Activated CD4-positive, alpha-beta T cell treated with anti-CD3 and anti-CD28 coated beads, Interleukin-2, amount 10 ng/mL, durations not matched to agents 24 days and 14 days (primary cell): Measurements from ENCODE around the gene WDR70. TPM values are rescaled to one million over a fixed set of nuclear protein-coding genes. Genes with fewer than 3 reads are reported as not detected.
"Not testable (repeated sequence)": the region's sequence is repeated elsewhere in the genome, so short reads cannot be mapped to it uniquely, and the experiment has no call there.

ENCODE experiments used
- DNase-seq: peaks from one replicate; pipeline ENCODE4 v3.0.0; 2022
- H3K27ac Mint-ChIP-seq: one replicate; pipeline ENCODE4 v1.8.0; 2022; ENCODE audit warnings: mild to moderate bottlenecking, mixed read lengths
- H3K27me3 Mint-ChIP-seq: one replicate; pipeline ENCODE4 v1.8.0; 2022; ENCODE audit warnings: mixed read lengths
- H3K36me3 Mint-ChIP-seq: one replicate; pipeline ENCODE4 v1.8.0; 2022; ENCODE audit warnings: low read depth, mild to moderate bottlenecking, mixed read lengths
- H3K4me1 Mint-ChIP-seq: one replicate; pipeline ENCODE4 v1.8.0; 2021; ENCODE audit warnings: mixed read lengths
- H3K4me3 Mint-ChIP-seq: one replicate; pipeline ENCODE4 v1.8.0; 2022; ENCODE audit warnings: mild to moderate bottlenecking, moderate library complexity, mixed read lengths
- H3K9me3 Mint-ChIP-seq: one replicate; pipeline ENCODE4 v1.8.0; 2021; ENCODE audit warnings: mixed read lengths
- intact Hi-C: fragments of 100-400 bp; cut with micrococcal nuclease; formaldehyde crosslinking; loops from one replicate; pipeline ENCODE4 v1.15.1; 2023
- total RNA-seq: library from RNA; stranded (reverse); gene quantifications from 2 replicates; pipeline ENCODE4 v1.2.3, GENCODE V29; 2022

Gene WDR70
- 45.0 and 48.9 TPM in 2 replicates for total RNA-seq

- intact Hi-C loops: loop anchor here (1.0 kb wide), 1 partner anchor 8 kb away; the partner anchor contains the start of gene NUP155
- Mint-ChIP-seq H3K27ac (peak within 1 kb of the TSS; percentile 82), H3K4me3 (peak within 1 kb of the TSS; percentile 97), H3K36me3 (peaks cover 17% of the 10 kb centered on the region)
- not testable (repeated sequence) for H3K9me3 Mint-ChIP-seq, H3K4me1 Mint-ChIP-seq, H3K27me3 Mint-ChIP-seq
- peak; percentile 94 for DNase-seq
These were observed at the start of gene WDR70 for GRCh38 chr5:37379100-37379628. Gene WDR70 (plus strand): TSS chr5:37379318. CDS start chr5:37379368, 50 bp downstream.

GRCh38 chr5:37334754-37335153 lies 44.4 kb upstream of the WDR70 start:
- intact Hi-C loops, H3K27ac Mint-ChIP-seq, H3K4me1 Mint-ChIP-seq, H3K4me3 Mint-ChIP-seq, H3K27me3 Mint-ChIP-seq, H3K9me3 Mint-ChIP-seq, DNase-seq: not testable (repeated sequence)
- peaks cover 44% of the 10 kb centered on the region for H3K36me3 Mint-ChIP-seq

- H3K4me1 Mint-ChIP-seq, H3K27me3 Mint-ChIP-seq, H3K9me3 Mint-ChIP-seq, H3K4me3 Mint-ChIP-seq, H3K27ac Mint-ChIP-seq, DNase-seq, intact Hi-C loops: not testable (repeated sequence)
- H3K36me3 Mint-ChIP-seq: peaks cover 50% of the 10 kb centered on the region
These were observed 36.4 kb upstream of the WDR70 start for GRCh38 chr5:37342741-37343140.

- Mint-ChIP-seq H3K4me1 (peaks cover 2% of the 10 kb centered on the region), H3K27me3 (no peaks in the 10 kb centered on the region), H3K36me3 (peaks cover 36% of the 10 kb centered on the region), H3K9me3 (no peaks in the 10 kb centered on the region), H3K4me3 (no peak overlapping the region), H3K27ac (no peak overlapping the region)
- intact Hi-C loops: no loop called here
- no peak for DNase-seq
These were observed 24.0 kb upstream of the WDR70 start for GRCh38 chr5:37355161-37355560.

- intact Hi-C loops: loop anchor here (2.0 to 5.0 kb wide), 4 partner anchors 258 to 1702 kb away; partner anchors contain the start of genes NIPBL and RICTOR
- no peak for DNase-seq
- Mint-ChIP-seq H3K36me3 (peaks cover 12% of the 10 kb centered on the region), H3K4me3 (peak overlapping the region; percentile 91), H3K27me3 (no peaks in the 10 kb centered on the region), H3K4me1 (peaks cover 25% of the 10 kb centered on the region), H3K9me3 (no peaks in the 10 kb centered on the region), H3K27ac (peak overlapping the region; percentile 95)
These were observed 8.6 kb upstream of the WDR70 start for GRCh38 chr5:37370550-37370863.

- Mint-ChIP-seq H3K4me1 (peaks cover 23% of the 10 kb centered on the region), H3K9me3 (no peaks in the 10 kb centered on the region), H3K4me3 (peak within 1 kb of the TSS; percentile 91), H3K36me3 (peaks cover 8% of the 10 kb centered on the region), H3K27ac (peak within 1 kb of the TSS; percentile 95), H3K27me3 (no peaks in the 10 kb centered on the region)
- peak; percentile 97 for DNase-seq
- intact Hi-C loops: loop anchor here (1.0 to 5.0 kb wide), 6 partner anchors 8 to 1701 kb away; partner anchors contain the start of genes NIPBL, RICTOR, SKP2 and WDR70
These were observed 8.0 kb upstream of the WDR70 start, which contains the start of gene NUP155 for GRCh38 chr5:37370864-37371726. Gene NUP155 (minus strand): TSS chr5:37371106. CDS start chr5:37370977, 129 bp downstream.

GRCh38 chr5:37375091-37375490 lies 4.0 kb upstream of the WDR70 start:
- Mint-ChIP-seq H3K36me3 (no peaks in the 10 kb centered on the region), H3K27me3 (no peaks in the 10 kb centered on the region), H3K4me3 (no peak overlapping the region), H3K4me1 (peaks cover 9% of the 10 kb centered on the region), H3K9me3 (no peaks in the 10 kb centered on the region), H3K27ac (no peak overlapping the region)
- no peak for DNase-seq
- intact Hi-C loops: no loop called here

- Mint-ChIP-seq H3K27ac (peak overlapping the region; percentile 52), H3K4me3 (peak overlapping the region; percentile 53), H3K36me3 (peaks cover 13% of the 10 kb centered on the region)
- H3K4me1 Mint-ChIP-seq, DNase-seq, H3K27me3 Mint-ChIP-seq, H3K9me3 Mint-ChIP-seq, intact Hi-C loops: not testable (repeated sequence)
These were observed 1.1 kb upstream of the WDR70 start for GRCh38 chr5:37378066-37378465.

GRCh38 chr5:37391591-37391990 lies 12.5 kb downstream of the WDR70 start:
- Mint-ChIP-seq H3K9me3 (no peaks in the 10 kb centered on the region), H3K27ac (no peak overlapping the region), H3K4me1 (peaks cover 2% of the 10 kb centered on the region), H3K27me3 (no peaks in the 10 kb centered on the region), H3K36me3 (peaks cover 22% of the 10 kb centered on the region), H3K4me3 (no peak overlapping the region)
- DNase-seq: no peak
- intact Hi-C loops: no loop called here

- intact Hi-C loops: no loop called here
- Mint-ChIP-seq H3K36me3 (peaks cover 23% of the 10 kb centered on the region), H3K9me3 (no peaks in the 10 kb centered on the region), H3K4me3 (no peak overlapping the region), H3K27me3 (no peaks in the 10 kb centered on the region), H3K27ac (no peak overlapping the region), H3K4me1 (peaks cover 2% of the 10 kb centered on the region)
- DNase-seq: no peak
These were observed 17.2 kb downstream of the WDR70 start for GRCh38 chr5:37396352-37396751.

GRCh38 chr5:37400501-37400900 lies 21.4 kb downstream of the WDR70 start:
- Mint-ChIP-seq H3K27me3 (no peaks in the 10 kb centered on the region), H3K36me3 (peaks cover 22% of the 10 kb centered on the region), H3K4me1 (no peaks in the 10 kb centered on the region), H3K27ac (no peak overlapping the region), H3K4me3 (no peak overlapping the region), H3K9me3 (no peaks in the 10 kb centered on the region)
- intact Hi-C loops: no loop called here
- no peak for DNase-seq

GRCh38 chr5:37412515-37412914 lies 33.4 kb downstream of the WDR70 start:
- H3K36me3 Mint-ChIP-seq: peaks cover 15% of the 10 kb centered on the region
- no peaks in the 10 kb centered on the region for H3K4me1 Mint-ChIP-seq
- H3K9me3 Mint-ChIP-seq: no peaks in the 10 kb centered on the region
- intact Hi-C loops: loop anchor here (5.0 kb wide), 1 partner anchor 325 kb away; no protein-coding TSS in a partner anchor
- H3K27ac Mint-ChIP-seq: no peak overlapping the region
- no peak for DNase-seq
- H3K27me3 Mint-ChIP-seq: no peaks in the 10 kb centered on the region
- no peak overlapping the region for H3K4me3 Mint-ChIP-seq

- H3K9me3 Mint-ChIP-seq, DNase-seq, H3K27me3 Mint-ChIP-seq, intact Hi-C loops, H3K4me1 Mint-ChIP-seq, H3K27ac Mint-ChIP-seq, H3K4me3 Mint-ChIP-seq: not testable (repeated sequence)
- H3K36me3 Mint-ChIP-seq: peaks cover 15% of the 10 kb centered on the region
These were observed 36.3 kb downstream of the WDR70 start for GRCh38 chr5:37415456-37415855.

- Mint-ChIP-seq H3K27ac (no peak overlapping the region), H3K9me3 (no peaks in the 10 kb centered on the region), H3K4me3 (no peak overlapping the region), H3K4me1 (peaks cover 1% of the 10 kb centered on the region), H3K27me3 (no peaks in the 10 kb centered on the region), H3K36me3 (peaks cover 18% of the 10 kb centered on the region)
- no peak for DNase-seq
- intact Hi-C loops: no loop called here
These were observed 38.2 kb downstream of the WDR70 start for GRCh38 chr5:37417347-37417746.
